Left colon (tissue), 2 donors: ENCODE results near the gene TIGD3. TPM values are rescaled to one million over a fixed set of nuclear protein-coding genes. Genes with fewer than 3 reads are reported as not detected.
"Not testable (repeated sequence)": the region's sequence is repeated elsewhere in the genome, so short reads cannot be mapped to it uniquely, and the experiment has no call there.

ENCODE experiments used
- ATAC-seq: fragments of 200-7000 bp; cut with Tn5 transposase; one replicate; pipeline ENCODE4 v1.9.1; 2020; ENCODE audit warnings: mild to moderate bottlenecking, moderate library complexity
- DNase-seq, 2 donors: peaks; one replicate each; pipeline ENCODE4 v3.0.0-alpha.2; 2020
- intact Hi-C, 2 donors: fragments of 100-400 bp; cut with DNase I in 1 of 2; cut with micrococcal nuclease in 1 of 2; formaldehyde crosslinking; loops; one replicate each; pipeline versions ENCODE4 v1.11.2 to v1.14.0; 2022; cut with DNase I, micrococcal nuclease
- total RNA-seq, 2 donors: library from RNA; stranded (reverse); fragmentation: NEBNext Ultra II Directional; extraction: Animal tissue kit (Norgen Biotek cat#: 25700); gene quantifications; one replicate each; pipeline ENCODE4 v1.2.1, GENCODE V29; 2021
- donor health status: DM: no; HTN: no; CAD: no.
- donor health status: DM: yes; HTN: yes; CAD: no.

The TIGD3 gene
- total RNA-seq, 2 donors from 2014 or later: 0.20 to 0.61 TPM

DNA sequence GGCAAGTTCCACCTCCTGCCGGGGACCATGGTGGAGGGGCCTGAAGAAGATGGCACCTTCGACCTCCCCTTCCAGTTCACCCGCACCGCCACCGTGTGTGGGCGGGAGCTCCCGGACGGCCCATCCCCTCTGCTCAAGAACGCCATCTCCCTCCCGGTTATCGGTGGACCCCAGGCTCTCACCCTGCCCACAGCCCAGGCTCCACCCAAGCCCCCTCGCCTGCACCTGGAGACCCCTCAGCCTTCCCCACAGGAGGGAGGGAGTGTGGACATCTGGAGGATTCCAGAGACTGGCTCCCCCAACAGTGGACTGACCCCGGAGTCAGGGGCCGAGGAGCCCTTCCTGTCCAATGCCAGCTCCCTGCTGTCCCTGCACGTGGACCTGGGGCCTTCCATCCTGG lies 33.5 kb upstream of the TIGD3 start:
- ATAC-seq: no peak
- intact Hi-C loops: no loop called here

DNA sequence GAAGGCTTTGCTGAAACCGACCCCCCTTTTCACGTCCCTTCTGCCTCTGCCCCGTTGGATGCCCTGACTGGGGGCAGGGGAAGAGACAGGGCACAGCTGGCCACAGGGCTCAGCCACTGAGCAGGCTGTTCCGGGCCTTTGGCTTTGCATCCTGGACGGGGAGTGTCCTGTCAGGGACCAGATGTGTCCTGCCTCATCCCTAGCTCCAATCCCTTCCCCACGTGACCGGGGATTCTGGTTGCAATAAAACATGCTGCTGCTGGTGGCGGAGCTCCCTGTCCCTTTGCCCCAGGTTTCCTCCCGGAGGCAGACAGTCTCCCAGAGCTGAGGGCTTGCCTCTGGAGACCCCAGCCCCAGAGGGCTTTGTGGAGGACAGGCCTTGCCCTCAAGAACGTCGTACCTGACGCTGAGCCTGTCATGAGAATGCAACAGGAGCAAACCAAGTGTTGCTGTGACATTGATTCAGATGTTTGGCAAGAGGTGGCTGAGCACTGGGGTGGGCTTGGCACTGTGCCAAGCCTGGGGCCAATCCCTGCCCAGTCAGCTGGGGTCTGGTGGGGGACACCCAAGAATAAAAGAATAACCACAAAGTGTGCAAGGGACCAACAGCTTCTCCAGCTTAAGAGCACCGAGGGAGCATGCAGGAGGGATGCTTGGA lies 32.6 kb upstream of the TIGD3 start:
- ATAC-seq (no peak), DNase-seq (no peak)
- intact Hi-C loops: no loop called here

More for the DNA sequence above, 33.5 kb upstream of the TIGD3 start:
- DNase-seq: no peak

DNA sequence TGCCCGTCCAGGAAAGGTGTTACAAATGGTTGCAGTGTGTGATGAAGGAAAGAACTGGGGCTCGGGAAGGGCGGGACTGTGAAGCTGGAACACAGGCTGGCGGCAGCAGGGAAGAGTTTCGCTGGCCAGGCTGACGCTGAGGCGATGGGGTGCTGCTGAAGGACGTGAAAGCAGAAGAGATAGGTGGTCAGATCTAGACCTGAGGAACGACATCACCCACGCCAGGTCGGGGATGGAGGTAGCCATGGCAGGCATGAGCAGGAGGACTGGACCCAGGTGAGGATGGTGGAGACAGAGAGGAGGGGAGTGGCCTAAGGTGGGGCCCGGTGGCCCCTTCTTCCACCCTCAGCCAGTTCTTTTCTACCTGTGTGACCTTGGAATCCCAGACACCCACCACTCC lies 30.7 kb upstream of the TIGD3 start:
- no peak for DNase-seq
- intact Hi-C loops: no loop called here
- ATAC-seq: no peak

DNA sequence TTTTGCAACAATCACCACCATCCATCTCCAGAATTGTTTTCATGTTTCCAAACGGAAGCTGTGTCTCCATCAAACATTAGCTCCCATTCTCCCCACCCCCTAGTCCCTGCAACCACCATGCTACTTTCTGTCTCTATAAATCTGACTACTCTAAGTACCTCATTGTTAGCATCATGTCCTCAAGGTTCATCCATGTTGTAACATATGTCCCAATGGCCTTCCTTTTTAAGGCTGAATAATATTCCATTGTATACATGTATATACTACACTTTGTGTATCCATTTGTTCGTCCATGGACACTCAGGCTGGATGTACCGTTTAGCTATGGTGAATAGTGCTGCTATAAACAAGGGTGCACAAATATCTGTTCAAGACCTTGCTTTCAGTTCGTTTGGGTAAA lies 29.1 kb upstream of the TIGD3 start:
- ATAC-seq (no peak), DNase-seq (no peak)
- intact Hi-C loops: loop anchor here (5.0 kb wide), 1 partner anchor 48 kb away; no protein-coding TSS in a partner anchor

DNA sequence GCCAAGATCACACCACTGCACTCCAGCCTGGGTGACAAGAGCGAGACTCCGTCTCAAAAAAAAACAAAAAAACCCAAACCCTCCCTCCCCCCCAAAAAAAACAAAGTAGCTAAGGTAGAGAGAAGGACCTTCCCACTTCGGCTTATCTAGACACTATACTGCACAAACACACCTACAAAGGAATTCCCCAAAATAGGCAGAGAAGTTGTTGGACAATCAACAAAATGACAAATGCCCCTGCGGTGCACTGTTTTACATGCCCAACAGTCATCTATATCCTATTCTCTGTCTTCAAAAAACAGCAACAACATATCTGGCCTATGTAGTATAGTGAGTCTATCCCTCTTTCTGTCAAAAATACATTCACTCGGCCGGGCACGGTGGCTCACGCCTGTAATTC lies 27.5 kb upstream of the TIGD3 start:
- no peak for DNase-seq
- intact Hi-C loops: loop anchor here (5.0 kb wide), 1 partner anchor 50 kb away; no protein-coding TSS in a partner anchor
- ATAC-seq: no peak

DNA sequence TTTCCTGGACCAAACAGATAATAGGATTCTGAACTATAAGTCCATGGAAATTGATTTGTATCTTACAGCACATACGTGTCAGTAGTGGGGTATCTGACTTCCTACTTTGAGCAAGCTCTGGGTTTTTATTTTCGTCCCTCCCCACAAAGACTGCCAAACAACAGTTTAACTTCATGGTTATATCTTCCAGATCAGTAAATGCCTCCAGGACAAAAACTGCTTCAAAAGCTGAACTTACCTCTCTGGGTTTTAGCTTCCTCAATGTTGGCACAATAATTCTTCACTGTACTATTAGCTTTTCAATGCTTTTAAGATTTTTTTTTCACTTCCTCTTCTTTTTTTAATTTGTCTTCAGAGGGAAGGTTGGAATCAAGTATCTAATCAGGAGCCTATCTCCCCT lies 25.1 kb upstream of the TIGD3 start:
- DNase-seq (no peak), ATAC-seq (no peak)
- intact Hi-C loops: loop anchor here (5.0 kb wide), 1 partner anchor 52 kb away; no protein-coding TSS in a partner anchor

DNA sequence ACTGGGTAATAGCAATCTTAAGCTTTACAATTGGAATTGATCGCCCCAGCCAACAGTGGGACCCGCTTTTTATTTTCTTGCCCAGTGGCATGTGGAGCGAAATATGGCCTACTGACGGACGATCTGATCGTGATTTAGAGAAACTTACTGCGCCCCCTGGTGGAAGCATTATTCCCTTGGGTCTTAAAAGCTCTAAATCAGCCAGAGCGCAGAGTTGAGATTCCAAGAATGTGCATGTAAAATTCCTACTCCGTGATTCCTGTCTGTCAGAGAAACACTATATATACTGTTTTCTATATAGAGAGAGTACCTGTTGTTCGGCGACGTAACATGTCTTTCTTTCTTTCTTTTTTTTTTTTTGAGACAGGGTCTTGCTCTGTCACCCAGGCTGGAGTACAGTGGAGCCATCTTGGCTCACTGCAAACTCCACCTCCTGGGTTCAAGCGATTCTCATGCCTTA lies 24.6 kb upstream of the TIGD3 start:
- intact Hi-C loops: loop anchor here (5.0 kb wide), 1 partner anchor 53 kb away; no protein-coding TSS in a partner anchor
- peak; percentile 25 for ATAC-seq

DNA sequence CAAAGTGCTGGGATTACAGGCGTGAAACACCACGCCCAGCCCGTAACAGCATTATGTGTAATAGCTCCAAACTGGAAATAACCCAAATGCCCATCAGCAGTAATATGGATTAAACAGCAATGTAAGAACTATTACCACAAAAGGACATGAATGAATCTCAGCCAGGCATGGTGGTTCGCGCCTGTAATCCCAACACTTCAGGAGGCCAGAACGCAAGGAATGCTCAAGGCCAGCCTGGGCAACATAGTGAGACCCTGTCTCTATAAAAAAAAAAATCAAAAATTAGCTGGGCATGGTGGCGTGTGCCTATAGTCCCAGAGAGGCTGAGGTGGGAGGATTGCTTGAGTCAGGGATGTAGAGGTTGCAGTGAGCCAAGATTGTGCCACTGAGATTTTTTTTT lies 24.0 kb upstream of the TIGD3 start:
- DNase-seq (no peak), ATAC-seq (no peak)
- intact Hi-C loops: no loop called here

More for the DNA sequence above, 24.6 kb upstream of the TIGD3 start:
- DNase-seq: peak; percentile 85 to 98

DNA sequence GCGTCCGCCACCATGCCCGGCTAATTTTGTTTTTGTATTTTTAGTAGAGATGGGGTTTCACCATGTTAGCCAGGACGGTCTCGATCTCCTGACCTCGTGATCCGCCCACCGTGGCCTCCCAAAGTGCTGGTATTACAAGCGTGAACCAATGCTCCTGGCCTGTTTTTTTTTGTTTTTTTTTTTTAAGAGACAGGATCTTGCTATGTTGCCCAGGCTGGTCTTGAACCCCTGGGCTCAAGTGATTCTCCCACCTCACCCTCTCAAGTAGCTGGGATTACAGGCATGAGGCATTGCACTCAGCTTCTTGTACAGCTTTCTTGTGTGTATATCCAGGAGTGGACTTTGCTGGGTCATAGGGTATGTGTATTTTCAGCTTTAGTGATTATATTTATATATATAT lies 22.0 kb upstream of the TIGD3 start:
- intact Hi-C loops, ATAC-seq, DNase-seq: not testable (repeated sequence)

DNA sequence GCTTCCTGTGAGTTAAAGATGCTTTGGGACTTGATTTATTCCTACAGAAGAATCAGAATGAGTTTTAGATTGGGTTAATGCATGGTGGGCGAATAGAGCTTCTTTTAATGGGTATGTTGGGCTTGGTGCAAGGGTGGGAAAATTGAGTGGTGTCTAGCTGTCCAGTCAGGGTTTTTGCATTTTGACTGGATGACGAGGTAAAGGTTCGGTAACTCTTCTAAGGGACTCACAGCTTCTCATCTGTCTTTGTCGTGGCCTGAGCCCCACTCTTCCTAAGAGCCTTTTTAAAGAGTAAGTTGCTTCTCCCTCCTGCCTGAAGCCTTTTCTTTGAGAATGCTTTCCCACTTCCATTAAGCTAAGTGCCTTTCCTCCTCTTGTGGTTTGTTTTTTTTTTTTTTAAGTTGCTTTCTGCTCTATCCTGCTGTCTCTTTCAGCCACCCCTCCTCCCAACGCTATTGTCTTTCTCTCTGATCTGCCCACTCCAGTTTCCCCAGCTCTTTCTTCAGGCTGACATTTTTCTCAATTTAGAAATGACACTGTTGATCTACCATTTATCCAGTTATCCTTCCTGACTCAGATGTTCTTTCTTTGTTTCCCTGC lies 19.8 kb upstream of the TIGD3 start:
- DNase-seq (no peak), ATAC-seq (no peak)
- intact Hi-C loops: no loop called here

DNA sequence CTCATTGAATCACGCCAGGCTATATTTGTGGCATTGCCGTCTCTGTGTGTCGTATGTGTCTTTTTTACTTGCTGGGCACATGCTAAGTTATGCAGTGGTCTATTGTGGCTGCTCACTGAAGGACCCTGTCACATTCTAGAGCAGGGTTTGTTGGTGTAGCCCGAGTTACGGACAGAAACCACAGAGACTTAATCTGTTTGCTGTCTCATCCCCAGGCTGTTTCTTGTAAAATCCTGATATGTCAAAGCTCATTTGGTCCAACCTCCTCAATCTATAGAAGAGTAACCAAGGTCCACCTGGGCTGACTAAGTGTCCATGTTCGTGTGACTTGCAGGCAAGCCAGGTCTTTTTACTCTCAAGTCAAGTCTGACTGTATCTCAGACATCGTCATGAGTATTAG lies 15.9 kb upstream of the TIGD3 start:
- ATAC-seq (no peak), DNase-seq (no peak)
- intact Hi-C loops: no loop called here

DNA sequence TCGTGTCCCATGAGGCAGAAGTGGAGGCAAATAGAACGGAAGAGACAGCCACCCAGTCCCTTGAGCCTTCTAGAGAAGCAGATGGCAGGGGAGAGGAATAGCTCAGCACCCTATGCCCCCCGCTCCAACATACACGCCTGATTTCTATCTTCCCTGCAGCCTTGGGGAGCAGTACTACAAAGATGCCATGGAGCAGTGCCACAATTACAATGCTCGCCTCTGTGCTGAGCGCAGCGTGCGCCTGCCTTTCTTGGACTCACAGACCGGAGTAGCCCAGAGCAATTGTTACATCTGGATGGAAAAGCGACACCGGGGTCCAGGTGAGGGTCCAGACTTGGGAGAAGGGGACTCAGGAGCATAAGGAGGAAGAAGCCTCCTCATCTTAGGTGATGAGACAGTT lies 14.3 kb upstream of the TIGD3 start:
- no peak for ATAC-seq
- DNase-seq: no peak
- intact Hi-C loops: no loop called here

DNA sequence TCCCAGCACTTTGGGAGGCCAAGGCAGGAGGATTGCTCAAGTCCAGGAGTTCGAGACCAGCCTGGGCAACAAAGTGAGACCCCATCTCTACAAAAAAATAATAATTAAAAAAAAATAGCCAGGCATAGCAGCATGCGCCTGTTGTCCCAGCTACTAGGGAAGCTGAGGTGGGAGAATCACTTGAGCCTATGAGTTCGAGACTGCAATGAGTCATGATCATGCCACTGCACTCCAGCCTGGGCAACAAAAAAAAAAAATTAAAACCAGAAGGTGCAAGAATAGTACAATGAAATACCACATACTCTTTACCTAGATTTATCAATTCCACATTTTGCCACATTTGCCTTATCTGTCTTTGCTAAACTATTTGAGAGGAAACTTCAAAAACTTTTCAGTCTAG lies 12.7 kb upstream of the TIGD3 start:
- ATAC-seq (no peak), DNase-seq (no peak)
- intact Hi-C loops: no loop called here

DNA sequence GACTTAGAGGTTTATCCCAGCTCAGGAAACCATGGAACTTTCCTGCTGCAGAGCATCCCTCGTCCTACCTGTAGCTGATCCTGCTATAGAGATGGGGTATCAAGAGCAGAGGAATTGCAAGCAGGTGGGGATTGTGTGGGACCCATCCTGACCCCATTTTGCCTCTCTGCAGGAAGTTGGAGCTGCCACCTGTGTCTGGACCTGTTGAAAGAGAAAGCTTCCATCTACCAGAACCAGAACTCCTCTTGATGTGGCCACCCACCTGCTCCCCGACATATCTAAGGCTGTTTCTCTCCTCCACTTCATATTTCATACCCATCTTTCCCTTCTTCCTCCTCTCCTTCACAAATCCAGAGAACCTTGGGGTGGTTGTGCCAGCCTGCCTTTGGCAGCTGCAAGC lies 3.0 kb upstream of the TIGD3 start:
- DNase-seq (no peak), ATAC-seq (no peak)
- intact Hi-C loops: no loop called here

DNA sequence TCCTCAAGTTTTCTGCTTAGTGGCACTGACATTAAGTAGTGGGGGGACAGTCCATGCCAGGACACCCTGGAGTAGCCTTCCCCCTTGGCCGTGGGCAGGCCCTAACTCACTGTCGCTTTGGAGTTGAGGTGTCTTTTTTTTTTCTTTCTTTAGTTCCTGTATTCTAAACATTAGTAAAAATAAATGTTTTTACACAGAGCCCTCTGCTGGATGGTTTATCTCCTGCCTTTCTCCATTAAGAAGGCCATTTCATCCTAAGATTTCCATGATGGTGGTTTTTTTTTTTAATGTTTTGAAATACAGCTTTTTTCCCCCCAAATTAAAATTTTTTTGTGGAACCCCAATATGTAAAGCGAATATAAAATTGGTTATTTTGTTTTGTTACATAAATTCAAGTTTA lies 1.8 kb upstream of the TIGD3 start:
- intact Hi-C loops: no loop called here
- no peak for DNase-seq
- ATAC-seq: no peak

DNA sequence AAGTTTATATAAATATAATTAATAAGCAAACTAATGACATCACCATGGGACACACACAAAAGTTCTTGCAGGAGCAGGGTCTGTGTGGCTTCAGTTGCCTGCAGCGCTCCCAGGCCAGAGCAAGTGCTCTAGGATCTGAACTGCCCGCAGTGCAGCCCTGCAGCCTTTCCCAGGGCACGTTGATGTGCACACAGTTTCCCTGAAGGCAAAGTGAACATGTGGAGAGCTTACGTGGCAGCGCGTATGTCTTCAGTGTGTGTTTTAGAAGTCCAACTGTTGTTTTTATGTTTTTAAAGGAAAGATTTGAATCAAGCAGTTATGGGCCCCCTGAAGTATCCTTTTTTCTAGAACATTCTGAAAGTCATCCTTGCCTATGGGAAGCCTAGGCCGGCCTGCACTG lies 1.2 kb upstream of the TIGD3 start:
- intact Hi-C loops: no loop called here
- DNase-seq (no peak), ATAC-seq (no peak)

DNA sequence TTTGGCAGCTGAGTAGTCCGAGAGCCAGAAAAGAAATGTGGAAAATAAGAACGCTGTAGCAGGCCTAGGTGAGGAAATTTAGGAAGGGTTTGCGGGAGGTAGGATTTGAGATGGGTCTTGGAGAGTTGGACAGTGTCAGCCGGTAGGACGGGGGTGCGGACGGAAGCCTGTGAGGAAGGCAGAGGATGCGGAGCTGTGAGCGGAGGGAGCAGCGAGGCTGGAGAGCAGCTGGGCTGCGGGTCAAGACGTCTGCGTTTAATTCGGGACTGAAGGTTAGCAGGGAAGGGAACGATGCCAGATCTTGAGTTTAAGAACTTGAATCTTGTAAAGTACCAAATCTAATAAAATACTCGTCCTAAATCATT lies 669 bp upstream of the TIGD3 start:
- ATAC-seq (peak; percentile 7), DNase-seq (peak in 1 of 2 donors; percentile 36)
- intact Hi-C loops: no loop called here

DNA sequence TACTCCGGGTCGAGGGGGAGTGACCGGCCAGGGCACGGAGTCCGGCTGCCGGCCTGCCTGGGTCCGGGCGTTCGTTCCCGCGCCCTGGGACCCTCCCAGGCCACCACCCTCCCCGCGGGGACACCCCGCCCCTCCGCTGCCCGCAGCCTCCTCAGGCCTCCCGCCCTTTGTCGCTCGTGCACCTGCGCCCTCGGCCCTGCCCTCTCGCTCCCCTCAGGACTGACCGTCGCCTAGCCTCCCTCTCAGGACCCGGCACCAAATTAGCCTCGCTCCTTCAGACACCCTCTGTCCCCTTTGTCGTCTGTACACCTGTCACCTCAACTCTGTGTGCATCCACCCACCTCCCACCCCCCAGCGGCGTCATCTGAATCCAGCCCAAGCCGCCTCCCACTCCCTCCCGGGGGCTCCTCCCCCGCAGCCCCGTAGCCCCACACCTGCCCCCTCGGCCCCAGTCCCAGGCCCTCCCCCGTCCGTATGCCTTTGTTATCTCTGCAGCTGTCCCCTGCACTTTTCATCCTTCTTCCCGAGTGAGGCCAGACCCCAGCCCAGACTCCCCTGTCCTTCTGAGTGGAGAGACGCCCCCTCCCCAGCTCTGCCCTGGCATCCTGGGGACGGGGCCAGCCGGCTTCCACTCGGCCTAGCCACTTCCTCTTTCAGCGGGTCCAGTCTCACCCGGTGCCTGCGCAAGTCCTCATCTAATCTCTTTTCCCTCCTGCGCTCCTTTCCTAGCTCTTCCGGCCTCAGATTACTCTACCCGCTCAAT lies 643 bp downstream of the TIGD3 start:
- intact Hi-C loops: no loop called here
- peak; percentile 37 for ATAC-seq
- DNase-seq: peak in 1 of 2 donors; percentile 62

DNA sequence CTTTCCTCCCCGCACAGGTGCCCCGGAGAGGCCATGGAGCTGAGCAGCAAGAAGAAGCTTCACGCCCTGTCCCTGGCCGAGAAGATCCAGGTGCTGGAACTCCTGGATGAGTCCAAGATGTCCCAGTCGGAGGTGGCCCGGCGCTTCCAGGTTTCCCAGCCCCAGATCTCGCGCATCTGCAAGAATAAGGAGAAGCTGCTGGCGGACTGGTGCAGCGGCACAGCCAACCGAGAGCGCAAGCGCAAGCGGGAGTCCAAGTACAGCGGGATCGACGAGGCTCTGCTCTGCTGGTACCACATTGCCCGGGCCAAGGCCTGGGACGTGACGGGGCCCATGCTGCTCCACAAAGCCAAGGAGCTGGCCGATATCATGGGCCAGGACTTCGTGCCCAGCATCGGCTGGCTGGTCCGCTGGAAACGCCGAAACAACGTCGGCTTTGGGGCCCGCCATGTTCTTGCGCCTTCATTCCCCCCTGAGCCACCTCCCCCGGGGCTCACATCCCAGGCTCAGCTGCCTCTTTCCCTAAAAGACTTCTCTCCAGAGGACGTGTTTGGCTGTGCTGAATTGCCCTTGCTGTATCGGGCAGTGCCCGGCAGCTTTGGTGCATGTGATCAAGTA lies 1.3 kb downstream of the TIGD3 start:
- ATAC-seq (peak; percentile 6), DNase-seq (peak; percentile 47 to 49)
- intact Hi-C loops: no loop called here
